Ramos (cell line): ENCODE results near the gene CDK14.

ENCODE experiments used
- in situ Hi-C: fragments of 300-500 bp; cut with MboI; formaldehyde crosslinking; loops from one replicate; pipeline ENCODE4 v1.14.3; 2022; ENCODE audit warnings: low sequenced_read_pairs; ENCODE audit not compliant: unreplicated experiment

Gene CDK14

DNA sequence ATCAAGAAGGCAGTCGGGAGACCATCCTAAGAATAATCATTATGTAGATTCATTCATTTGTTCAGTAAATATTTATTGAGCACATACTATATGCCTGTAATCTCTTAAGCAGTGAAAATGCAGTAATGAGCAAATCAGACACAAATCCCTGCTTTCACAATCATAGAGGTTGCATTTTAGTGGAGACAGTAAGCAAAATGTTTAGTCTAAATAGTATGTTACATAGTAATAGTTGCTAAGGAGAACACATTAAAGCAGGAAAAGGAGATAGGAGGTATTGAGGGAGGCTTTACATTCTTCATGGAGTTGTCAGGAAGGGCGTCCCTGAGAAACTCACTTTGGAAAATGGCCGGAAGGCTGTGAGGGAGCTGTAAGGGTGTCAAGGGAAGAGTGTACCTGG, 79.9 kb downstream of the CDK14 start:
- in situ Hi-C loops, result no loop called here

DNA sequence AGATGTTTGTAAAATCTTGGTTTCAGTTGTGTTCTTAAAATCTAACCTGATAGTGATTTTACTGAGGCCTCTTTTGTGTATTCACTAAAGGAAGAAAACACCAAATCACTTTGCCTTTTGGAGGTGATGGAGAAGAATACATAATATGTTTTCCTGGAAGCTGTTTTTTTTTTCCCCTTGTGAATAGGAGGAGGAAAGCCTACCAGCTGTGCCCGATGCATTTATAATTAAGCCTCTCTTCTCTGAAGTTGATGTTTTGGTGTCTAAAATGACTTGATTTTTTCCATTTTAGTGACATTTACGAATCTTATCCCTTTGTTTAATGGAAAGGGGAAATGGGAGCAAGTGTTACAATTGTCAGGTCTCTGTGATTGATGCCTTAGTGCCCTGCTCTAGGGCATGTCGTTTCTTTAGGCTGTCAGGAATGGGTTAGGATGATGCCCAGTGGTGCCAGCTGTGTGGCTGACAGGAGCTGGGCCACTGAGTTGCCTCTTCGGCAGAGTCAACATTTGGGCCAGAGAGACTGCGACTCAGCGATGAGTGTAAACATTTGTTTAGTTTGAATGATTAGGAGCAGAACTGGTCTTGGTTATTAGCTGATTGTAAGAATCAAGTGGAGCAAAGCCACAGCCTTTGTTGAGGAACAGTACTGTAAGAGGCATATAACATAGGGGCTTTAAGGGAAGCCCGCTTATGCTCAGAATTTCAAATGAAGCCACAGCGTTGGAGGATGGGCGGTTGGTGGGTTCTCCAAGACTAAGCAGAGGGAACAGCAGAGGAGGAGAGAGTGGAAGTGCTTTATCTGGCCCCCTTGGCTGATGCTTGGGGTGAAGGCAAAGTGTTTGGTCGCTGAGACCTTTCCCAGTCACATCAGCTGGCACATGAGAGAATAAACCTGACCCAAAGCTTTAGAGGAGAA, 81.6 kb downstream of the CDK14 start:
- in situ Hi-C loops, result no loop called here

DNA sequence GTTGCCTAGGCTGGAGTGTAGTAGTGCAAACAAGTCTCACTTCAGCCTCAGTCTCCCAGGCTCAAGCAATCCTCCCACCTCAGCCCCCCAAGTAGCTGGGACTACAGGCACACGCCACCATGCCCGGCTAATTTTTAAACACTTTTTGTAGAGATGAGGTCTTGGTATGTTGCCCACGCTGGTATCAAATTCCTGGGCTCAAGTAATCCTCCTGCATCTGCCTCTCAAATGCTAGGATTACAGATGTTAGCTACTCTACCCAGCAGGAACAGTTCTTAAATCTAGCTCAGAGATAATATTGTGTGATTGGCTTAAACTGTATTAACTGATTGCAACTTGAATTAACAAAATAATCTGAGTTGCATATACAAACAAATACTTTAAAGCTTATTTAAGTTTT, 82.9 kb downstream of the CDK14 start:
- in situ Hi-C loops, result no loop called here

DNA sequence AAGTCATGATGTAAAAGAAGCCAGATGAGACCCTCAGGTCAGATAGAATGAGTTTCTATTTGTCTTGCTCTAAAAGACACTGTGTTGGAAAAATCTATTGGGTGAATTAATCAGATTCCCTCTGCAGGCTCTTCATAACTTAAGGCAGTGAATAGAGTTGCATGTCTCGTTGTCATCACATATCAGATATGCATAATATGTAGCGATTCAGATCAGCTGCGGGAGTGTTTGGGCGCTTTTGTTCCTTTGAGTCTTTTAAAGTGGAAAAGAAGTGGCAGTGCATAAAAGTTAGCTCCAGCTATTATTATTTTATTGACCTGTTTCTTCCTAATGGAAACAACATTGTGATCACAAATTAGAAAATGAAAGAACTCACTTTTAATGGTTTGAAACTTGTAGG, 84.4 kb downstream of the CDK14 start:
- in situ Hi-C loops, result no loop called here

DNA sequence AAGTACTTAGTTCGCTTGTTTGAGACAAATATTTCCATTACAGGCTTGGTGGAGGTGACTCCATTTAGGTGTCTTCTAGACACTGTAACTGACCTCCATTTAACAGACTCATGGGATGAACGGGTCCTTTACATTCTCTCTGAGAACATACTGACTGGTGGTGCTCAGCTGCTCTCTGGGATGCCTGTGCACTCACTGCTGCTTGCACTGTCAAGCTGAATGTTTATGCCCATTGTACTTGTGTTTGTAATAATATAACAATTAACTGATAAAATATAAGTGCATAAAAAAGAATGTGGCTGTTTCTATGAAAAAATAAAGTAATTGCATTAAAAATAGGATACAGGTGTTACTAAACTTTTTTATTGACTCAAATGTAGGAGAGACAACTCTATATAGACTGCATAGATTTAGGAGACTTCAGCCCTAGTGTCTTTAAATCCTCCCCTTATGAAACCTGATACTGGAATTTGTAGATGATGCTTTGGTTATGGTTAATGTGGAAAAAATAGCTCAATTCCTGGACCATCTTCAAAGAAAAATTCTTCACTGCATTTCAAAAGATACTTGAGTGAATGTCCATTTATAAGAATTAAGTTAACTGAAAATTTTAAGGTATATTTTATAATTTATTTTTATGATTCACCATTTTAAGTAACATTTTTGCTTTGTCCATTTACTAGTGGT, 85.4 kb downstream of the CDK14 start:
- in situ Hi-C loops, result no loop called here

DNA sequence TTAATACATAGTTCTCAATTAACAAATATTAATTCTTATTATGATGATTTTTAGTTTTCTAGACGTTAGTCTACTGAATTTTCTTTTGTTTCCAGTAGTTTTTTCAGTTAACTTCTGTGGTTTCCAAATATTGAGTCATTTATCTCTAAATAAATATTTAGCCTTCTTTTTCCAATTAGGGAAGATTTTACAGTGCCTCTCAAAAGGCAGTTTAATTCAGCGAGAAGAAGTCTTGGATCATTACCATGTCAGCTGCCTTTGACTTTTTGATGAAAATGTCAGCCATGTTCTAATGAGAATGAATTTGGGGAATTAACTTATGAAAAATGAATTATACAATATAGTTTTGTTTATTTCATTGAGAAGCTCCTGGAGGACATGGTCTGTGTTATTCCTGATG, 90.0 kb downstream of the CDK14 start:
- in situ Hi-C loops, result no loop called here

DNA sequence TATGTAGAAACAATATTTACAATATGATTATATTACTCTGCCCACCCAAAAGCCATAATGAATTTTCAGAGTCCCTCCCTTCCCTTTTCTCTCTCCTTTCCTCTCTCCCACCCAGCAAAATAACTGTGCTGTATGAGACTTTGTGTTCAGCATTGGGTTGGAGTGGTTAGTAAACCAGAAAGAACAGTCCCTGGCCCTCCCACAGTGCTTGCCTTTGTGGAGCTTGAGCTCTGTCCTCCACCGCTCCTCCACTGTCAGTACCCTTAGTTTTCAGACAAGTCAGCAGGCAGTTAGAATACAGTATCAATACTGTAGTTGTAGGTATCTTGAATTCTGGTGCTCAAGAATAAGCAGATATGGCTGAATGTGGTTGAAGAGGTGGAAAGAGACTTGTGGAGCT, 92.7 kb downstream of the CDK14 start:
- in situ Hi-C loops, result no loop called here

DNA sequence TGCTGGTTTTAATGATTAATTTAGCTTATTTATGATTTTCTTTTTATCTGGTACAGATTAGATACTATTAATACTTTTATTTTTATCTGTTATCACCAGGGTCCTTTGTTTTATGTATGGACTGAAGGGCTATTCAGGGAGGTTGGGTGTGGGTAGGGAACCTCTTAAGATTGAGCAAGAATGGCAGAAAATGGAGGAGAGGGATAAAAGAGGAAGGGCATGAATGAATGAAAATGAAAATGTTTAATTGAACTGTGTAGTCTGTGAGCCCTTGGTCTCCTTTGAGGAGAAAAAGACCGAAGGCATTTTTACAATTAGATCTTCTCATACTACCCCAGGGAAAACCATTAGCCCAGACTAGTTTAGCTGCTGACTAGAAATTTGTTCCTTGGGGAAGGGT, 93.1 kb downstream of the CDK14 start:
- in situ Hi-C loops, result no loop called here

DNA sequence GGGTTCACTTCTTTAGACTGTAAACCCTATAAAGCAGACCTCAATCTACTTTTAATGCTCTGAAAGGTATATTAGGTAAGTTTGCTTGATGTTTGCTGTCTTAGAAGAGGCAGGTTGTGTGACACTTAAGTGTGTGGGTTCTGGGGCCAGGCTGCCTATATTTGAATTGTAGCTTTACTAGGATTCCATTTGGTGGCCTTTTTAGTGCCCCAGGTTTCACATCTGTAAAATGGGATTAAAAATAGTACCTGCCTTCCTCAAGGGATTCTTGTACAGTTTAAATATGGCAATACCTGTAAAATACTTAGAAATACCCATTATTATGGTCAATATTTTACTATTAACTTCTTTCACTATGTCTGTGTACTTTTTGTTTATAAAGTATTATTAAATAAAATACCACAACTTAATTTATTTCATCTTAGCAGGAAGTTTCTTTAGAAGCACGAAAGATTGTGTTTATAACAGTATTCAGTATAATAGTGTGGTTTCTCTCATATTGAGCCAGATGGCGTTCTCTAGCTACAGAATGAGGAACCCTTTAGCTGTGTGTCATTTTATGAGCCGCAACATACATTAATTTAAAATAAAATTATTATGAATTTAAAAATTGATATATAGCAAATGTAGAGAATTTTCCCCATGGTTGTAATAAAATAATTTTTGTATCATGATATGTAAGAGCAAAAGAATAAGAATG, 94.2 kb downstream of the CDK14 start:
- in situ Hi-C loops, result no loop called here

DNA sequence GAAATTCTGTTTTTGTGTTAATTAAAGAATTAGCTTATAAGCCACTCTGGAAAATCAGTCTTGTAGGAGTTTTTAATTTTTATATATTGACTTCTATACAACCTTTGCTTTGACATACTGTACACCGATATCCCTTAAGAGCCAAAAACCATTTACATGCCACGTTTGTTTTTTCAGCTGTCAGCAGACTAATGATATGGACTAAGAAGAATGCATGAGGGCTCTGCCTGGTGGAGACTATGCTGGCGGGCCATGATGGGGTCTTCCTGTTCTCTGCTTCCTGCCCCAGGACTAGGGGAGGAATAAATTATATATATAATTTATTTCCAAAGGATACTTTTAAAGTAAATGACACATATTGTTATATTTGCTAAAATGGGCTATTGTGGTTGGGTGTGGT, 96.3 kb downstream of the CDK14 start:
- in situ Hi-C loops, result no loop called here

DNA sequence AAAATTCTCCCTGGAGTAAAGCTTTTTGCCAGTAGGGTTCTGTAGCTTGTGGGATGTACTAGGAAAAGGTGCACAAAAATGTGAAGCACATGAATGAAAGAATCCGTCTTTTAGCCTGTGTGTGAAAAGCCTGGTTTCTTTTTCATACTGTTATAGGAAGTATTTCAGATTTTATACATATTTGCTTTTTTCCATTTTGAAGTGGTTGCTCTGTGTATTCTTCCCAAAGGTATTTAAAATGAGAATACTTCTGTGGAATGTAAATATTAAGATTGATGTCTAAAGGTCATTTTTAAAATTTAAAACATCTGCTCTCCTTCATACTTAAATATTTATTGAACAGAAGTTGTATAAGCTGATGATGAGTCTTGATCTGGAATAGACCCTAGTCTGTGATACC, 96.8 kb downstream of the CDK14 start:
- in situ Hi-C loops, result no loop called here

DNA sequence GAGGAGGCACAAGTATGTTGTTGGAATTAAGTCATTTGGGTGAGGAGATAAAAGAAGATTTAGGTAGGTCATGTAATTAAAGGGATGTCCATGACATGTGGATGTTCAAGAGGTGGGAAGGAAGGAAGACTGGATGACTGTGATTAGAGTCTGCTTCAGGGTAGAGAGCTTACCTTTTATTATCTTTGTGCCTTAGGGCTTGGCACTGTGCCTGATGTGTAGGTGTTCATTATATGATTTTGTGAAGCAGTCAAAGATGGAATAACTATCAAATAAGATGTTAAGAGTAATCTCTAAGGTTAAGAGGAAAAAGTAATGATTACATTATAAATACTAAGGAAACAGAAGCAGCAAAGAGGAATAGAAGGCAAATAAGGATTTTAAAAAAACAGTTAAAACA, 97.8 kb downstream of the CDK14 start:
- in situ Hi-C loops, result no loop called here

DNA sequence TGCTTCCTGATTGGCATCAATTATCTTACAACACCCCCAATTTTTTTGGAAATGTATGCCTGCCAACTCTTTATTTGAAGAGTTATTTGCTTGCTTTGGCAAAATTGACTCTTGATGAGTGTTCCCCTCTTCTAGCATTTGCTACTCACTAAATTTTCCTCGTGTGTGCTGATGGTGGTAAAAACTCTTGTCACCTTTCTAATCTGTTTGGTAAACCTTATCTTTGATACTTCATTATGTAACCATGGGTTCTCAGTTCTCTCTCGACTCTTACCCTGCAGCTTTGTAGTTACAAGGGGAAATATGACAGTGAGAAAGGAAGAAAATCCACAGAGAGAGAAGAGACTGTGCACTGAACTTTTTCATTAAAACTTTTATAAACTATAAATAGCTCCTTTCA, 102.5 kb downstream of the CDK14 start:
- in situ Hi-C loops, result no loop called here

DNA sequence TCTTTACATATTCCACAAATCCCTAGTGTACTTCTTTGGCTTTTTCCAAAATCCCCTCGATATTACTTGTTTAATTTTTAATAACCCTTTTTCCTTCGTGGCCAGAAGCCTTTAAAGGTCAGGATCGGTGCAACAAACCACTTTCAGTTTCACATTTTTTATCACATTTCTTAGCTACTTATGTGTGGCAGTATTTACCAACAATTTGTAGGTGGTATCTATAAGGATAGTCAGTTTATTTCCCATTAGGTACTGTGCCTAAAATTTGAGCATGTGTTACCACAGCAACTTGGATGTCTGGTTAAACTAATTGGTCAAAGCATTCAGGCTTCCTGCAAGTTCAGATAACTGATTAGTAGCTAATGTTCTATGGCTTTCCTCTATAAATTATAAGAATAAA, 104.9 kb downstream of the CDK14 start:
- in situ Hi-C loops, result loop anchor here (10.0 kb wide), 1 partner anchor 324 kb away; no protein-coding TSS in a partner anchor

DNA sequence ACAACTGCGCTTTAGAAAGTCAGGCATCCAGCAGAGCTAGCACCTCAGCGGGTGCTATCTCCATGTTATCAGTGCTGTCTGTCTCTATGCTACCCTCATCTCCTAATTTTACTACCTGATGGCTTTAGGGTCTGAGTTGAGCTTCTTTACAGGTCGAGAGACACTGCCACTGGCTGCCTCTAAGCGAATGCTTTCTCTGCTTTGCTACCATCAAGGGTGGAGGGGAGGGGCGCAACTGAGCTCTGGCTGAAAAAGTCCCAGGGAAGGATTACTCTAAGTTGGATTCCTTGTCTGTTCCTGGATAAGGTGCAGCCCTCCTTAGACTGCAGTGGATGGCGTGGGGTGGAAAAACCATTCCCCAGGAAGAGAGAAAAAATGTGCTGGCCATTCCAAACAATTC, 105.7 kb downstream of the CDK14 start:
- in situ Hi-C loops, result loop anchor here (10.0 kb wide), 1 partner anchor 323 kb away; no protein-coding TSS in a partner anchor

DNA sequence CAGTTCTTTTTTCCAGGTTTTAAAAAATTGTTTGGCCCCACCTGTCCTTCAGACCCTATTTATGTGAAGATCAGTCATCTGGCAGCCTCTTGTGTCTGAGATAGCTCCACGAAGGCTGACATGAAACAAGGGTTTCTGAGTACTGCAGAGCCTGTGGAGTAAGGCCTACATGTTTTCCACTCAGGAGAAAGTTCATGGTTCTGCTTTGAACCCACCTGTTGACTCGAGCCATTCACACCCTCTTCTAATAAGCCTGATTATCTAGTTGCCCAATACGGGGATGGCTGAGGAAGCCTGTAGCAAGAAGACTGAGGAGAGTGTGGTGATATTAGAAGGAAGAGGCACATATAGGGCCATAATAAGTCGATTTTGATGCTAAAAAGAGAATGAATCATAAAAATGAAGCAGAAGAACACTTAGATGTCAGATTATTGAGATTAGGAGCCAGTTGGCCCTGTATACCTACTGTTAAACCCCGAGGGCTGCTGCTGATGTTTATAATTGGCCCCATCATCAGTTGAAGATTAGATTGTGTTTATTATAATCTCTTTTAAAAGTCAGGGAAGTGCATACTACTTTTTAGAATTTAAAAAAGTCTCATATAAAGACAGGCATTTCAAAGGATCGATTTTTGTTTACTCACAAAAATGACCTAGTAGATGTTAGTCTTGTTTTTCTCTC, 109.4 kb downstream of the CDK14 start:
- in situ Hi-C loops, result loop anchor here (10.0 kb wide), 1 partner anchor 319 kb away; no protein-coding TSS in a partner anchor

DNA sequence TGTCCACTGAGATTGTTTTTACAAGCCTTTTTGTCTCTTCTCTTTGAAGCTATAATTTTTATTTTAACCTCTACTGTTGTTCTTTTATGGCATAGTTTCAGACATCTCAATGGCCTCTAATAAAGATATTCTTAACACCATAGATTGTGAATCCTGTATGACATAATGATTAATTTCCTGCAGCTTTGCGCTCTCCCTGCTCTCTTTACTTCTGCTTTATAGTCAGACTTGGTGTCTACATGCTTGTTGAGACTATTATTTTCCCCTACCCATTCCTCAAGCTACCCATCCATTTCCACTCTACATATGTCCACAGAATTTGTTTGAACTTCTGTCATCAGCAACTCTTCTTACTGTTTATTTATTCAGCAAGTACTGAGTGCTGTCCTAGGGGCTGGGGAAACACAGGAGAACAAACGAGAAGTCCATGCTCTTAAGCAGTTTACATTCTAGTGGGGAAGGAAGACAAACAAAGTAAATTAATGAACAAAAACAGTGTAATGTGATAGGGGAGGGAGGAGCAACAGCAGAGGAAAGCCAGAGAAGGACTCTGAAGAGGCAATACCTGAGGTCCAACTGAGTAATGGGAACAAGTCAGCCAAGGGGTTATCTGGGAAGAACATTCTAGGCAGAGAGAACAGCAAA, 110.1 kb downstream of the CDK14 start:
- in situ Hi-C loops, result loop anchor here (10.0 kb wide), 1 partner anchor 319 kb away; no protein-coding TSS in a partner anchor

DNA sequence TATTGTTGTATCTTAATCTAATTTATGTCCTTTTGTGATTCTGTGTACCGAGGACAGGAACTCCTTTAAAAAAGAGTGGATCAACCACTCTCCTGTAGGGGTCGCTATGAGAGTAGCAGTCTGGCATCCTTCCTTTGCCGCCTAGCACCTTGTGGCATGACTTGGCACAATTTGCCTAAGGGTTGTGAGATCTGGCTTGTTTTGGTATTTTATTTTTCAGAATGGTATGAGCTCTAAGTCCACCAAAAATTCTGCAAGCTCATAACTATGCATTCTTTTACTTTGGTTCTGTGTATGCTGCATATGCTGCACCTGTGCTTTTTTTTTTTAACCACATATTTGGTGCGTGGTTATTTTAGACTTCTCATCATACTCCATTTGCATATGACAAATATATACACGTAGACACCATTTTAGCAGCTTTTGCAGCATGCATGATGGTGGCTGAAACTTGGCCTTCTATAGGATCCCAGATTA, 112.8 kb downstream of the CDK14 start:
- in situ Hi-C loops, result loop anchor here (10.0 kb wide), 1 partner anchor 316 kb away; no protein-coding TSS in a partner anchor
